Fibroblast of pulmonary artery (primary cell): ENCODE results near the gene VEGFA.

Experiments used
- DNase-seq: peaks from one replicate; pipeline ENCODE4 v3.0.0-alpha.2; 2010; ENCODE audit warnings: low read depth
- H3K4me3 ChIP-seq: replicated peaks from 2 replicates; pipeline ENCODE4 v1.5.1; 2011; ENCODE audit warnings: low read depth, mild to moderate bottlenecking, control low read depth, low read length, moderate library complexity
- TF ChIP-seq, protein P1 (sequence below): IDR thresholded peaks from 2 replicates; pipeline ENCODE4 v1.5.1; 2011; ENCODE audit warnings: mild to moderate bottlenecking, control low read depth, low read length, inconsistent platforms; ENCODE audit errors: missing control alignments

Gene VEGFA

DNA sequence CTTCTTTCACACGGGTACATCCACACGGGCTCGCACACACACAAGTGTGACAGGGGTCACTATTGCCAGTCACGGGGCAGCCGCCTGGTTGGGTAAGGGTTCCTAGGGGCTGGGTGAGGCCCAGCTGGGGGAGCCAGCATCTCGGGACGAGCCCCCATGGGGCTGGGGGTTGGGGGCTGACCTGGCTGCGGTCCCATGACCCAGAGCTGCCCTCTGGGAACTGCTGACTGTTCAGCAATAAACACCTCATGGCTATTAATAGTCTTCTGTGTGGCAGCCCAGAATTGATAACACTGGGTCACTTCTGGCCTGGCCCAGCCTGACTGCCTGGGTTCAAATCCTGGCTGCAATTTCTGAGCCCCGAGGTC is 23.8 kb downstream of the VEGFA start:
- DNase-seq: no peak
- H3K4me3 ChIP-seq: no peak overlapping the region
- TF ChIP-seq, protein P1, sequence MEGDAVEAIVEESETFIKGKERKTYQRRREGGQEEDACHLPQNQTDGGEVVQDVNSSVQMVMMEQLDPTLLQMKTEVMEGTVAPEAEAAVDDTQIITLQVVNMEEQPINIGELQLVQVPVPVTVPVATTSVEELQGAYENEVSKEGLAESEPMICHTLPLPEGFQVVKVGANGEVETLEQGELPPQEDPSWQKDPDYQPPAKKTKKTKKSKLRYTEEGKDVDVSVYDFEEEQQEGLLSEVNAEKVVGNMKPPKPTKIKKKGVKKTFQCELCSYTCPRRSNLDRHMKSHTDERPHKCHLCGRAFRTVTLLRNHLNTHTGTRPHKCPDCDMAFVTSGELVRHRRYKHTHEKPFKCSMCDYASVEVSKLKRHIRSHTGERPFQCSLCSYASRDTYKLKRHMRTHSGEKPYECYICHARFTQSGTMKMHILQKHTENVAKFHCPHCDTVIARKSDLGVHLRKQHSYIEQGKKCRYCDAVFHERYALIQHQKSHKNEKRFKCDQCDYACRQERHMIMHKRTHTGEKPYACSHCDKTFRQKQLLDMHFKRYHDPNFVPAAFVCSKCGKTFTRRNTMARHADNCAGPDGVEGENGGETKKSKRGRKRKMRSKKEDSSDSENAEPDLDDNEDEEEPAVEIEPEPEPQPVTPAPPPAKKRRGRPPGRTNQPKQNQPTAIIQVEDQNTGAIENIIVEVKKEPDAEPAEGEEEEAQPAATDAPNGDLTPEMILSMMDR: no peak

DNA sequence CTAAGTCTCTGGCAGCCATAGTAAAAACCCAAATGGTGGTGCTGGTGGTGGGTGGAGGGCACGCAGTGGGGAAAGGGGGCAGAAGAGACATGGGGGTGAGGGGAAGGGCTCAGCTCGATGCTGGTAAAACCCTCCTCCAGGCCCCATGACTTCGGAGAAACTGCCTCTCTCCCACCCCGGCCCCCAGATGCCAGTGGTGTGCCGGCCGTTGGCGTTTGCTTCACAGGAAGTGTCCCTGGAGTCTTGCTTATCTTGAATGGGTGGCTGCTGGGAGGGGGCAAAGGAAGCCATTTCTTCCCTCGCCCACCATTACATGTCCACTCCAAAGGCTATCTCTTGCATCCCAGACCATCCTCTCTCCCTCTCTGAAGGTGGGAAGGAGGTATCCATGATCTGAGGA is 25.4 kb downstream of the VEGFA start:
- H3K4me3 ChIP-seq: no peak overlapping the region
- DNase-seq: no peak
- TF ChIP-seq, protein P1: no peak

DNA sequence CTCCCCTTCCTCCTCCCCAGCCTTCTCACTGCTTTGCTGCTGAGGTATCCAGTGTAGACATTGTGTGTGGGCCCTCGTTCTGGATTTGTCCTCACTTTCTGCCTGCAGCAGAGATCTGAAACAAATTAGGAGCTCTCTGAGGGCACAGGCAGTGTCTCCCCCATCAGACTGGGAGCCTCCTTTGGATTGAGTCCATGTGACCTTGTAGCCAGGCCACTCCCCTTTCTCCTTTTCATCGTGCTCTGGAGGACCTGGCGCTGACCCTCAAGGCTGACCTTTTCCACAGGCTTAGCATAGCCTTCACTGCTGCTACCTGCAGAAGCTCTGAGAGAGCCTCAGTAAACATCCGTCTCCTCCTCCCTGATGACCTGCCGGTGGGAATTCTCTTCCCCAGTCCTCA is 26.2 kb downstream of the VEGFA start:
- H3K4me3 ChIP-seq: no peak overlapping the region
- TF ChIP-seq, protein P1: no peak

DNA sequence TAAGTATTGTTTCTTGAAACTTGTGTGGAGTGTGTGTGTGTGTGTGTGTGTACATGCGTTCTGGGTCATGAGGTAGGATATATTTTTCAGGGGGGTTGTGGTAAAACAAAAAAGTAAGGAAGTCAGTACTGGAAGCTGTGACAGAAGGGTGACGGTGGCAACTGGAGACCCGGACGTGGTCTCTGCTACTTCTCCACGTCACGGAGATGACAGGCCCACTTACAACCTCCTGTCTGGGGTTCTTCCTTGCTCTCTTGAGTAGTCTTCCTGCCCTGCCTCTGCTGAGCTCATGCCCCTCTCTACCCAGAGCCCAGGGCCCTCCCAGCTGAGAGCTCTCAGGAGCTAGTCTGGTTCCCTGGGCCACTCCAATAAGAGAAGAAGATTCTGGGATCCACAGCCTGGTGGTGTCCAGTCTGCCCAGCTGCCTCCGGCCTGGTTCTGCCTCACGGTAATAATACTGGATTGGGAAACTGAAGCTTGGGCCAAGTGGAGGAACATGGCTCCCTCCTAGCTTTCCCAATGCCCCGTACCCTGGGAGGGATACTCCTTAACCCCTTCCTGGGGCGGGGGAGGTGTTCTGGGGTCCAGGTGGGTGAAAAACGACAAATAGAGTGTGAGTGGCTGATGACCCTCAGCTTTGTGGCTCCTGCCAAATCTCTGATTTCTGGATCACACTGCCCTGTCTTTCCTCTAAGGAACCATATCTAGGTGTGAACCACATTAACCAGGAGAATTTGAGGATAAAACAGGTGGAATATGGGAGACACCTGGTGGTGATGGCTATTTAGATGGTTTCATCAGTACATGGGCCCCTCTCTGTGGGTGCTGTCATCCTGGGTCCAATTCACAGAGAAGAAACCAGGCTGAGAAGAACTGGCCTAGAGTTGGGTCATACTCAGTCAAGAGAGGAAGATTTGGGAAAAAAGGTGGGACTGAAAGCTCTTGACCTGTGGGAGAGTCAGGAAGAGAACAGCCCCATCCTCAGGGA is 27.2 kb downstream of the VEGFA start:
- TF ChIP-seq, protein P1: no peak
- H3K4me3 ChIP-seq: no peak overlapping the region
- no peak for DNase-seq

More for the DNA sequence above, 26.2 kb downstream of the VEGFA start:
- DNase-seq: no peak

DNA sequence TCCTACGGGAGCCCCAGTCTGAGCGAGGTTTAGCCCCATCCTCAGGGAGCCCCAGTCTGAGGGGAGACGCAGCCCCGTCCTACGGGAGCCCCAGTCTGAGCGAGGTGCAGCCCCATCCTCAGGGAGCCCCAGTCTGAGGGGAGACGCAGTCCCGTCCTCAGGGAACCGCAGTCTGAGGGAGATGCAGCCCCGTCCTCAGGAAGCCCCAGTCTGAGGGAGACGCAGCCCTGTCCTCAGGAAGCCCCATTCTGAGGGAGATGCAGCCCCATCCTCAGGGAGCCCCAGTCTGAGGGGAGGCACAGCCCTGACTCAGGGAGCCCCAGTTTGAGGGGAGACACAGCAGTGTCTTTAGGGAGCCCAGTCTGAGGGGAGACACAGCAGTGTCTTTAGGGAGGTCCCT is 27.9 kb downstream of the VEGFA start:
- TF ChIP-seq, protein P1: no peak
- no peak overlapping the region for H3K4me3 ChIP-seq
- DNase-seq: no peak

DNA sequence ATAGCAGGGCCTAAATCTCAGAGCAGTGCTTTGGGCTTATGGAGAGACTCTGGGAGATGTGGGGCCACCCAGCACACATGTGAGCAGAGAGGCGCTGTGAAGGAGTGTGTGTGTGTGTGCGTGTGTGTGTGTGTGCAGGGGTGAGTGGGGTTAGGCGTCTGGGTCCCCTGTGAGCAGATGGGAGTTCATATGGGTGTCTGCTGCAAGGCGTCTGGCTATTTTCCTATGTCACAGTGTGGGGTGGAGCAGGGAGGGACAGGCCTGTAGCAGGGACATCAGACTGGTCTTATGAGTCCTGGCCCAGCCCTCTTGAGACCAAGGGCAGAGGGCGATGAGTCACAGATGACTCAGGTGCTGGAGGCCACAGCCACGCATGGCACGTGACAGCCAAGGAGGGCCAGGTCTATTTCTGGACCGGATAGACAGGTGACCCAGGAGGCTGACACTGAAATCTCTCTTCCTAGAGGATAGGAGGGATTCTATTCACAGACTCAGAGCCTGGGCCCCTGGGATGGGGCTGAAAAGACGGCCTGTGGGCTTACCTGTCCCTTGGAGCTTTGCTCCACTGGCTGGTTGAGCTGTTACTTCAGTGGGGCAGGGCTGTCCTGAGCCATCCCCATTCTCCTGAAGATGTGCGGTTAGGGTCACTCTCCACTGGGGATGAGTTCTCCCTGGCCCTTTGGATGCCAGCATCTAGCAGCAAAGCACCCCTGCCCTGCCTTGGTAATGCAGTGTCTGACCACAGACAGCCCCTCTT is 28.9 kb downstream of the VEGFA start:
- DNase-seq: peak; percentile 58
- no peak overlapping the region for H3K4me3 ChIP-seq
- TF ChIP-seq, protein P1: no peak
